Liver (tissue), 9 donors: ENCODE measurements around the gene EXOC4. TPM values are rescaled to one million over a fixed set of nuclear protein-coding genes. Genes with fewer than 3 reads are reported as not detected.

Source experiments
- DNase-seq: peaks from one replicate; pipeline ENCODE4 v3.0.0-alpha.2; 2017; ENCODE audit warnings: low spot score
- H3K27ac ChIP-seq, 2 donors: one replicate each; pipeline ENCODE4 v1.7.0; 2013; ENCODE audit warnings: inconsistent platforms in 2 of 2, low read length in 2 of 2, control low read depth in 1 of 2, low read depth in 1 of 2, mild to moderate bottlenecking in 1 of 2
- H3K27me3 ChIP-seq, 4 donors: one replicate each; pipeline versions ENCODE4 v1.6.1 to v1.7.0; 2013; ENCODE audit warnings: low read length in 3 of 4, inconsistent platforms in 1 of 4, mild to moderate bottlenecking in 1 of 4, moderate library complexity in 1 of 4; ENCODE audit not compliant: control insufficient read depth in 4 of 4, insufficient read depth in 4 of 4
- H3K36me3 ChIP-seq, 4 donors: one replicate each; pipeline versions ENCODE4 v1.6.1 to v1.7.0; 2013; ENCODE audit warnings: low read length in 3 of 4, mild to moderate bottlenecking in 3 of 4, low read depth in 1 of 4, moderate library complexity in 1 of 4; ENCODE audit not compliant: control insufficient read depth in 4 of 4, insufficient read depth in 3 of 4
- H3K4me1 ChIP-seq, 4 donors: one replicate each; pipeline versions ENCODE4 v1.6.1 to v1.7.0; 2013; ENCODE audit warnings: low read length in 3 of 4, mild to moderate bottlenecking in 3 of 4, moderate library complexity in 1 of 4; ENCODE audit not compliant: control insufficient read depth in 4 of 4, insufficient read depth in 4 of 4
- H3K4me3 ChIP-seq, 3 donors: one replicate each; pipeline versions ENCODE4 v1.6.1 to v1.7.0; 2013; ENCODE audit warnings: low read length in 3 of 3, control low read depth in 1 of 3, low read depth in 1 of 3, mild to moderate bottlenecking in 1 of 3
- H3K9ac ChIP-seq, 2 donors: one replicate each; pipeline ENCODE4 v1.7.0; 2013; ENCODE audit warnings: low read length in 2 of 2, mild to moderate bottlenecking in 2 of 2, moderate library complexity in 2 of 2, control low read depth in 1 of 2, low read depth in 1 of 2
- H3K9me3 ChIP-seq, 4 donors: one replicate each; pipeline versions ENCODE4 v1.6.1 to v1.7.0; 2013; ENCODE audit warnings: low read length in 3 of 4; ENCODE audit not compliant: control insufficient read depth in 4 of 4
- ATF3 ChIP-seq: IDR thresholded peaks from 2 replicates; pipeline ENCODE4 v1.6.1; 2016; ENCODE audit warnings: antibody characterized with exemption
- CTCF ChIP-seq: fragments of 150-350 bp; IDR thresholded peaks from 2 replicates; pipeline ENCODE4 v1.5.1; 2017; ENCODE audit warnings: improper control_type of control experiment, low read depth, low read length; ENCODE audit not compliant: missing input control
- EGR1 ChIP-seq, 2 donors: IDR thresholded peaks; 2 replicates each; pipeline ENCODE4 v1.6.1; 2016 to 2018; ENCODE audit warnings: antibody characterized with exemption in 2 of 2, low read depth in 2 of 2
- FOXA1 ChIP-seq: IDR thresholded peaks from 2 replicates; pipeline ENCODE4 v1.6.1; 2016; ENCODE audit warnings: antibody characterized with exemption
- GABPA ChIP-seq, 2 donors: IDR thresholded peaks in 1 of 2; conservative IDR thresholded peaks in 1 of 2; 2 replicates each; pipeline ENCODE4 v1.6.1; 2016; ENCODE audit warnings: antibody characterized with exemption in 2 of 2, mild to moderate bottlenecking in 1 of 2, moderate library complexity in 1 of 2
- HNF4A ChIP-seq, 2 donors: conservative IDR thresholded peaks; 2 replicates each; pipeline ENCODE4 v1.6.1; 2016; ENCODE audit warnings: antibody characterized with exemption in 2 of 2, mild to moderate bottlenecking in 2 of 2
- HNF4G ChIP-seq: IDR thresholded peaks from 2 replicates; pipeline ENCODE4 v1.6.1; 2016; ENCODE audit warnings: antibody characterized with exemption
- JUND ChIP-seq, 2 donors: IDR thresholded peaks; 2 replicates each; pipeline ENCODE4 v1.6.1; 2016; ENCODE audit warnings: antibody characterized with exemption in 2 of 2
- MAX ChIP-seq: IDR thresholded peaks from 2 replicates; pipeline ENCODE4 v1.6.1; 2016; ENCODE audit warnings: antibody characterized with exemption
- NR2F2 ChIP-seq: IDR thresholded peaks from 2 replicates; pipeline ENCODE4 v1.6.1; 2016; ENCODE audit warnings: antibody characterized with exemption
- RAD21 ChIP-seq, 2 donors: IDR thresholded peaks; 2 replicates each; pipeline ENCODE4 v1.6.1; 2016; ENCODE audit warnings: antibody characterized with exemption in 2 of 2, mild to moderate bottlenecking in 2 of 2
- REST ChIP-seq: IDR thresholded peaks from 2 replicates; pipeline ENCODE4 v1.6.1; 2016; ENCODE audit warnings: antibody characterized with exemption, mild to moderate bottlenecking
- SP1 ChIP-seq: IDR thresholded peaks from 2 replicates; pipeline ENCODE4 v1.6.1; 2018; ENCODE audit warnings: antibody characterized with exemption, mild to moderate bottlenecking
- TAF1 ChIP-seq: conservative IDR thresholded peaks from 2 replicates; pipeline ENCODE4 v1.6.1; 2016; ENCODE audit warnings: antibody characterized with exemption, mild to moderate bottlenecking
- YY1 ChIP-seq: IDR thresholded peaks from 2 replicates; pipeline ENCODE4 v1.6.1; 2016; ENCODE audit warnings: antibody characterized with exemption, mild to moderate bottlenecking
- ZBTB33 ChIP-seq: IDR thresholded peaks from 2 replicates; pipeline ENCODE4 v1.6.1; 2016; ENCODE audit warnings: antibody characterized with exemption
- WGBS: extraction: QIAGEN DNeasy Blood & Tissue Kit; methylation state at CpG from one replicate; pipeline ENCODE4 v1.1.7; 2013; 5-methylcytosine and 5-hydroxymethylcytosine counted together
- polyA plus RNA-seq, 2 donors: library from polyadenylated mRNA; stranded (reverse) in 1 of 2; unstranded in 1 of 2; fragments of 200-250 nt in 1 of 2; fragments of >200 nt in 1 of 2; fragmentation: Nextera tagmentation in 1 of 2; extraction: Ambion mirVana in 1 of 2; gene quantifications; one replicate each; pipeline versions ENCODE4 v1.2.1 to v1.2.3, GENCODE V29; 2013 to 2015
- total RNA-seq, 2 donors: library from RNA; depleted of rRNA; stranded (reverse); fragments of >200 nt; gene quantifications; one replicate each; pipeline ENCODE4 v1.2.3, GENCODE V29; 2014
- donor health status: healthy.
- donor health status: healthy.
- donor health status: healthy.
- donor health status: healthy.
- donor health status: healthy.

EXOC4 gene
- total and polyA plus RNA-seq, 4 donors = 9.5 to 55.9 (median 23.6) TPM

- H3K9me3 ChIP-seq = no peaks in the 10 kb centered on the region
- peaks cover 0 to 2% (median 0%) of the 10 kb centered on the region in 4 donors for H3K4me1 ChIP-seq
- H3K4me3 ChIP-seq = no peak overlapping the region
- no peaks in the 10 kb centered on the region for H3K27me3 ChIP-seq
- no peak overlapping the region for H3K27ac ChIP-seq
- 81% methylated on average over 4 of the region's 4 CpGs for WGBS
- H3K36me3 ChIP-seq = no peaks in the 10 kb centered on the region
- H3K9ac ChIP-seq = no peak overlapping the region
- DNase-seq = no peak
- no peak for TF ChIP-seq SP1
- TF ChIP-seq HNF4G = no peak
- no peak for TF ChIP-seq ATF3
- no peak for TF ChIP-seq EGR1 (IDR thresholded peaks at IDR 0.05; ENCODE audit: low read depth in 2 of 2)
- no peak for TF ChIP-seq RAD21 (IDR thresholded peaks at IDR 0.05)
- no peak for TF ChIP-seq YY1
- no peak for TF ChIP-seq ZBTB33
- no peak for TF ChIP-seq HNF4A (conservative IDR thresholded peaks at IDR 0.05)
- TF ChIP-seq GABPA (IDR thresholded peaks at IDR 0.05 in 1 of 2, conservative IDR thresholded peaks at IDR 0.05 in 1 of 2) = no peak
- no peak for TF ChIP-seq NR2F2
- no peak for TF ChIP-seq REST
- no peak for TF ChIP-seq MAX
- TF ChIP-seq JUND (IDR thresholded peaks at IDR 0.05) = no peak
- TF ChIP-seq TAF1 = no peak
Observed at GRCh38 chr7:133234961-133235875, 17.7 kb upstream of the EXOC4 start.

DNA sequence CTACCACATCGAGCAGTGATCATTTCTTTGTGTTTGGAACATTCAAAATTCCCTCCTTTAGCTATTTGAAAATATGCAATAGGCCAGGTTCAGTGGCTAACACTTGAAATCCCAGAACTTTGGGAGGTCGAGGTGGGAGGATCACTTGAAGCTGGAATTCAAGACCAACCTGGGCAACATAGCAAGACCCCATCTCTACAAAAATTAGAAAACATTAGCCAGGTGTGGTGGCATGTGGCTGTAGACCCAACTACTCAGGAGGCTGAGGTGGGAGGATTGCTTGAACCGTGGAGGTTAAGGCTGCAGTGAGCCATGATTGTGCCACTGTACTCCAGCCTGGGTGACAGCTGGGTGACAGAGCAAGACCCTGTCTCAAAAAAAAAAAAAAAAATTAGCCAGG, 15.3 kb upstream of the EXOC4 start:
- no peak for DNase-seq
- Histone ChIP-seq H3K4me3 (no peak overlapping the region), H3K9ac (no peak overlapping the region), H3K36me3 (no peaks in the 10 kb centered on the region), H3K27ac (no peak overlapping the region), H3K27me3 (peaks cover 0 to 2% (median 0%) of the 10 kb centered on the region in 4 donors), H3K4me1 (no peaks in the 10 kb centered on the region), H3K9me3 (no peaks in the 10 kb centered on the region)
- TF ChIP-seq FOXA1 = no peak
- no peak for TF ChIP-seq CTCF
- 80% methylated on average over 3 of the region's 3 CpGs for WGBS
